DOHH2 (cell line): ENCODE measurements around the gene VPS33A.

ENCODE experiments used
- EZH2phosphoT487 ChIP-seq: fragments of 200-600 bp; sonication (generic); IDR thresholded peaks from 2 replicates; pipeline ENCODE4 v1.6.1; 2017; ENCODE audit warnings: borderline replicate concordance, mild to moderate bottlenecking, antibody characterized with exemption, low read length, moderate library complexity, mixed read lengths
- TF ChIP-seq, protein P1 (sequence below): fragments of 200-600 bp; sonication (generic); IDR thresholded peaks from one replicate; pipeline ENCODE4 v1.5.1; 2014; ENCODE audit warnings: antibody characterized with exemption, mild to moderate bottlenecking, low read depth, low read length; ENCODE audit not compliant: poor library complexity, severe bottlenecking

- TF ChIP-seq, protein P1, sequence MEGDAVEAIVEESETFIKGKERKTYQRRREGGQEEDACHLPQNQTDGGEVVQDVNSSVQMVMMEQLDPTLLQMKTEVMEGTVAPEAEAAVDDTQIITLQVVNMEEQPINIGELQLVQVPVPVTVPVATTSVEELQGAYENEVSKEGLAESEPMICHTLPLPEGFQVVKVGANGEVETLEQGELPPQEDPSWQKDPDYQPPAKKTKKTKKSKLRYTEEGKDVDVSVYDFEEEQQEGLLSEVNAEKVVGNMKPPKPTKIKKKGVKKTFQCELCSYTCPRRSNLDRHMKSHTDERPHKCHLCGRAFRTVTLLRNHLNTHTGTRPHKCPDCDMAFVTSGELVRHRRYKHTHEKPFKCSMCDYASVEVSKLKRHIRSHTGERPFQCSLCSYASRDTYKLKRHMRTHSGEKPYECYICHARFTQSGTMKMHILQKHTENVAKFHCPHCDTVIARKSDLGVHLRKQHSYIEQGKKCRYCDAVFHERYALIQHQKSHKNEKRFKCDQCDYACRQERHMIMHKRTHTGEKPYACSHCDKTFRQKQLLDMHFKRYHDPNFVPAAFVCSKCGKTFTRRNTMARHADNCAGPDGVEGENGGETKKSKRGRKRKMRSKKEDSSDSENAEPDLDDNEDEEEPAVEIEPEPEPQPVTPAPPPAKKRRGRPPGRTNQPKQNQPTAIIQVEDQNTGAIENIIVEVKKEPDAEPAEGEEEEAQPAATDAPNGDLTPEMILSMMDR, result no peak
- TF ChIP-seq EZH2phosphoT487, result no peak
These were observed 22.3 kb downstream of the VPS33A start for GRCh38 chr12:122243965-122244364.
